GM18861 (cell line): ENCODE results near the gene TRRAP.

ENCODE experiments used
- ATAC-seq: cut with Tn5 transposase; IDR thresholded peaks from one replicate; pipeline ENCODE4 v1.9.1; 2021; ENCODE audit not compliant: unreplicated experiment

Gene TRRAP

DNA sequence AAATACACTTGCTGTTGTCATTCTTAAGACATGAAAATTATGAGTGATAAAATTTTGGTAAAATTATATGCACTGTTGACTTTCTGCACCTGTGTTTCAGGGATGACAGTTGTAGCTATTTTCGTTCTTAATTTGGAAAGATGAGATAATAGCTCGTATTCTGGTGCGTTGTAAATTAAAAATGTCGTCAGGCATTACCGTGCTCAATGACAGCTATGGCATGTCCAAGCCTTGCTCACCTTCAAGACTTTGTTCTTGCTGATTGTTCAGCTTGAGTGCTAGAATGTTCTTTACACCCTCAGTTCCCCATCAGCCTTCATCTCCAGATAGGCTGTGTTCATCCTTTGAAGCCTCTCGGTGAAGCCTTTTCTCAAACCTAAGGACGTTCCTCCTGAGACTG lies 21.5 kb downstream of the TRRAP start:
- no peak for ATAC-seq

- ATAC-seq, result no peak
These were observed 22.5 kb downstream of the TRRAP start for GRCh38 chr7:98900815-98901214.

DNA sequence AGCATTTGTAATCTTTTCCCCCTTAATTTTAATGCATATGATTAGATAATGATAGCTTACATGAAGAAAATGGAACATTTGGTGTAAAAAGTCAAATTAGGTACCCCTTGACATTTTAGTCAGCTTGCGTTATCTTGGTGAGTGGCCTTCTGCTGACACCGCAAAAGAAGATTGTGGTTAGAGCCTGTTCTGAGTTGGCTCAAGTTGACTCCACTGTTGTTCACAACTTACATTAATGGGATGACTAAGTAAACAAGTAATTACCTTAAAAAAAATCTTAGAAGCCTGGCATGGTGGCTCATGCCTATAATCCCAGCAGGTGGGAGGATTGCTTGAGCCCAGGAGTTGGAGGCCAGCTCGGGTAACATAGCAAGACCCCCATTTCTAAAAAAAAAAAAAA lies 24.2 kb downstream of the TRRAP start:
- ATAC-seq, result no peak

GRCh38 chr7:98903246-98903645 lies 24.9 kb downstream of the TRRAP start:
- ATAC-seq, result no peak

- ATAC-seq, result no peak
These were observed 29.2 kb downstream of the TRRAP start for GRCh38 chr7:98907570-98907969.

- no peak for ATAC-seq
These were observed 30.3 kb downstream of the TRRAP start for GRCh38 chr7:98908585-98908984.

- no peak for ATAC-seq
These were observed 31.2 kb downstream of the TRRAP start for GRCh38 chr7:98909487-98909886.

DNA sequence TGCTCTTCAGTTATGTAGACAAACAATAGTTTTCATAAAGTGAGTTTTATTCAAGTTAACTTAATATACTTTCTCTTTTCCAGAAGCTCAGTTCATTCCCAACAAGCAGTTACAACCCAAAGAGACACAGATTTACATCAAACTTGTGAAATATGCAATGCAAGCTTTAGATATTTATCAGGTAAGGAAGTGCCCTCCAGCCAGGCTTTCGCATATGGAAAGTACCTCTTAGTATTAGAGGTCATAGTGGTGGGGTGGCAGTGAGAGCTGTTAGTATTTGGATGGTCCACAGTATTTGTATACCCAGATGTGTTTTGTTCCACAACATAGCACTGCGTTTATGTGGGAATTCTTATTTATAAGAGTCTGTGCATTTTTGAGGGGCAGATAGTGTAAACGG lies 32.1 kb downstream of the TRRAP start:
- no peak for ATAC-seq

- no peak for ATAC-seq
These were observed 33.6 kb downstream of the TRRAP start for GRCh38 chr7:98911916-98912315.

- ATAC-seq, result no peak
These were observed 34.7 kb downstream of the TRRAP start for GRCh38 chr7:98913026-98913425.

DNA sequence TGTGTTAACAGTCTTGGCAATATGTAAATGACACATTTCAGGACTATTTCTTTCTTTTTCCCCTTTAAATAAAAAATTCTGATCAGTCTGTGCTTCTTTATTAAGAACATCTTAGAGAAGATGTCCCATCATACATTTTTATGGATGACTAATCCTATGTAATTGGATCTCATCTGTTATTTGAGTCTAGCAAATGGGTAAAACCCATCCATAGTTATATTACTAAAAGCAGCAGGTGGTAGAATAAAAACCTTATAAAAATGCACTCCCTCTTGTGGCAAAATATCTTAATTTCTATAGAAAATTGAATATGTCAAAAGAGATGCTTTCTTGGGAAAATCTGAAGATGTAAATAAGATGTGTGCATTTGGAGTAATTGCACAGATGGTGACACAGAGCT lies 35.3 kb downstream of the TRRAP start:
- ATAC-seq, result no peak

DNA sequence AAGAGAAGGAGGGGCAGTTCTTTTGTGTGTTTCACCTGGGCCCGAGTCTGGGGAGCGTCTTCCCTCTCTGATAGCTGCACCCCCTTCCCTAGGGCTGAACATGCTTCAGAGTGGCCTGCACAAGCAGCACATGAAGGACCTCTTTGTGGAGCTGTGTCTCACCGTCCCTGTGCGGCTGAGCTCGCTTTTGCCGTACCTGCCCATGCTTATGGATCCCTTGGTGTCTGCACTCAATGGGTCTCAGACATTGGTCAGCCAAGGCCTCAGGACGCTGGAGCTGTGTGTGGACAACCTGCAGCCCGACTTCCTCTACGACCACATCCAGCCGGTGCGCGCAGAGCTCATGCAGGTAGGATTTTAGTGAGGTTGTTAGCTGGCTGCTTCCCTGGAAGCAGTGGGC lies 39.0 kb downstream of the TRRAP start:
- ATAC-seq, result no peak

- no peak for ATAC-seq
These were observed 43.5 kb downstream of the TRRAP start for GRCh38 chr7:98921608-98922372.

- ATAC-seq, result no peak
These were observed 44.3 kb downstream of the TRRAP start for GRCh38 chr7:98922392-98923187.

GRCh38 chr7:98923512-98923911 lies 45.2 kb downstream of the TRRAP start:
- no peak for ATAC-seq

- no peak for ATAC-seq
These were observed 48.8 kb downstream of the TRRAP start for GRCh38 chr7:98927125-98927524.

DNA sequence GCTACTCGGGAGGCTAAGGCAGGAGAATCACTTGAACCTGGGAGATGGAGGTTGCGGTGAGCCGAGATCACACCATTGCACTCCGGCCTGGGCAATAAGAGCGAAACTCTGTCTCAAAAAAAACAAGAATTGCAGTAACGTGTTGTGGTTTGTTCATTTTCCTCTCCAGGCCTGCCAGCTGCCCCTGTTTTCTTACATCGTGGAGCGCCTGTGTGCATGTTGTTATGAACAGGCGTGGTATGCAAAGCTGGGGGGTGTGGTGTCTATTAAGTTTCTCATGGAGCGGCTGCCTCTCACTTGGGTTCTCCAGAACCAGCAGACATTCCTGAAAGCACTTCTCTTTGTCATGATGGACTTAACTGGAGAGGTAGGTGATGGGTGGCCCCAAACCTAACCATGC lies 52.1 kb downstream of the TRRAP start:
- no peak for ATAC-seq

GRCh38 chr7:98930921-98931320 lies 52.6 kb downstream of the TRRAP start:
- ATAC-seq, result peak; percentile 62

DNA sequence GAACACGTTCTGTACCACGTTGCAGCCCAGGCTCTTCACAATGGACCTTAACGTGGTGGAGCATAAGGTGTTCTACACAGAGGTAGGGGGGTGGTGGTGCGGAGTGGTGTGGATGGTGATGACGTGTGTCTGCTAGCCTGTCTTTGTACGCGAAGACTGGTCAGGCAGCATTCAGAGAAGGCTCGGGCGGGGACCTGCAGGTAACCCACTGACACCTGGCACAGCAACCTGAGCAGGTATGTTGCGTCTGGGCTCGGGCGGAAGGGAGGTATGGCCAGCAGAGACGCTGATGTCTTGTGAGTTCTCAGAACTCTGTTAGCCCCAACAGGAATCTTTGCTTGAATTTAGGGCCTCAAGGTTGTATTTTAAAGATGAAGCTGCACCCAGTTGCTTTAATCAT lies 55.0 kb downstream of the TRRAP start:
- ATAC-seq, result no peak

DNA sequence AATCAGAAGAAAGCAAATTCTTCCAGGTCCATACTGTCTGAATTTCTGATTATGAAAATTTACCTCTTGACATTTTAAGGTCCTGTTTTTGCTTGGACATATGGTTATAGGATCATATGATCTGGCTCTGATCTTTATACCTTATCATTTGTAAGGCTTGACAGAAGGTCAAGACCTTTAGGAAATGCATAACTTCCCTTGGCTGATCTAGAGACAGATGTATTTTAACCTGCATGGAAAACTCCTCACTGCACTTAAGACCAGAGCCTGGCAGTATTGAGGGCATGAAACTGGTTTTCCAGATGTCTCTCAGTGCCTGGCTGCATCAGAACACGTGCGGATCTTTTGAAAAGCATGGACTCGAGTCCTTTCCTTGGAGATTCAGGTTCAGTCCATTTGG lies 55.9 kb downstream of the TRRAP start:
- no peak for ATAC-seq

DNA sequence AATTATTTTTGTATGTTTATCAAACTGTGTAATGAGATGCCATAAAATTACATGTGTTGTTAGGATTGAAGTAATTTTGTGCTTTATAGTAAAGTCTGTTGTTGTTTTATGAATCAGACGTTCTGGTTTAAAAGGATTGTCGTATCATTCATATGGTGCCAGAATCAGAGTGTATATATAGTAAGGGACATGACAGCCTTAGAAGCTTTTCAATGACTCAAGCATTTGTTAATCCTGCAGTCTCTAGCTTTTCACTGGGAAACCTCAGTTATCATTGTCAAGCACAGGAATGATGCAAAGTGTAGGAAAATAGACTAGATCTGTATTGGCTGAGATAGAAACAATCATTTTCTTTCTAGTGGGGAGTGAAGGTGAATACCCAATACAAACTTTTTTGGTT lies 57.5 kb downstream of the TRRAP start:
- ATAC-seq, result no peak

- ATAC-seq, result no peak
These were observed 65.0 kb downstream of the TRRAP start for GRCh38 chr7:98943336-98943735.
